Stimulated activated CD8-positive, alpha-beta memory T cell treated with anti-CD3 and anti-CD28 coated beads, Interleukin-4, amount 100 ng/mL, for 24 hours (primary cell): ENCODE measurements around the gene SVOP.

ENCODE experiments used
- DNase-seq: peaks from one replicate; pipeline ENCODE4 v3.0.0-alpha.2; 2020; ENCODE audit warnings: low read depth

SVOP gene

DNA sequence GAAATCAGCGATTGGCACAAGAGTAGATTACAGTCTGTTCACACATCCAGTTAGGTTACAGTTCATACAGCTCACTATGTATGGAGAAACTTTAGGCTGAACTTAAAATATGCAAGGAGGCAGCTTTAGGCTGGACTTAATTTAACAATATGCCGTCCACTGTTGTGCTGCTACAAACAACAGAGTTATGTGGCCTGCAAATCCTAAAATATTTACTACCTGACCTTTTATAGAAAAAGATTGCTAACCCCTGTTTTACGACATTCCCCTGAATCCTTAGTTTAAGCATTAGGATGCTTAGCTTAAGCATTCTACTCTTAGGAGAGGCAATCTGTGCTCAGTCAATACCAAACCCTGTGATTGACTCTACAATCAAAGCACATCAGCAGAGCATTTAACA, 90.1 kb downstream of the SVOP start:
- no peak for DNase-seq

DNA sequence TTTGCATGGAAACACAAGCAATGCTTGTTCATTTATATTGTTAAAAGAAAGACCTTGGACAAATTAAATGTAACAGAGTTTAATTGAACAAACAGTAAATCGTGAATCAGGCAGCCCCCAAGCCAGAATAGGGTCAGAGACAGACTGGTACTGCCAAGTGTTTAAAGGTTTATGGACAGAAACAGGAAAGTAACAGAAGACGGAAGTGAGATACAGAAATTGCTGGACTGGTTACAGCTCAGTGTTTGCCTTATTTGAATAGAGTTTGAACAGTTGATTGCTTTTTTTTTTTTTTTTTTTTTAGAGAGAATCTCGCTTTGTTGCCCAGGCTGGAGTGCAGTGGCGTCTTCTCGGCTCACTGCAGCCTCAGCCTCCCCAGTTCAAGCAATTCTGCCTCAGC, 90.7 kb downstream of the SVOP start:
- DNase-seq, result no peak

DNA sequence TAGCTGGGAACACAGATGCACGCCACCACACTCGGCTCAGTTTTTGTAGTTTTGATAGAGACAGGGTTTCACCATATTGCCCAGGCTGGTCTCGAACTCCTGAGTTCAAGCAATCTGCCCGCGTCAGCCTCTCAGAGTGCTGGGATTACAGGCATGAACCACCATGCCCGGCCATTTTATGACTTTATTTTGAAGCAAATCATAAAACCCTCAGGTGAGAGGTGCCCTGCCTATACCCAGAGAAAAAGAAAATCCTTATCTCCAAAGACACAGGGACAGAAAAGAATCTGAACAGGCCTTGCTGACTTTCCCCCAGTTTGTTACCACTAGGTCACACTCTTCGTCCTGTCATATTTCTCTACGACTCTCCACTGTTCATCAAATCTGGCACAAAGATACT, 92.2 kb downstream of the SVOP start:
- DNase-seq, result no peak

DNA sequence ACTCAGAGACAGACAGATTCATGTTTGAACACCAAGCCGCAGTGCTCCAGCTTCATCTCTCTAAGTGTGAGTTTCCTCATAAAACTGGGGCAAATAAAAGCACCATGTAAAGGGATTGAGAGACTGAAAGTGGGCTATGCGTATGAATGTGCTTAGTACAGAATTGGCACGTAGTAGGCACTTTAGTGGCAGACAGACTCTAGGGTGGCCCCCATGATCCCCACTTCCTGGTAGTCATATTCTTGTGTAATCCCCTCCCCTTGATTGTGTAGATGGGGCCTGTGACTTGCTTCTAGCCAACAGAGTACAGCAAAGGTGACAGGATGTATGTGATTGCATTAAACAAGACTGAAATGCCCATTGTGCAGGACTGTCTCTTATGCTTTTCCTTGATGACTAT, 98.0 kb downstream of the SVOP start:
- DNase-seq, result no peak

DNA sequence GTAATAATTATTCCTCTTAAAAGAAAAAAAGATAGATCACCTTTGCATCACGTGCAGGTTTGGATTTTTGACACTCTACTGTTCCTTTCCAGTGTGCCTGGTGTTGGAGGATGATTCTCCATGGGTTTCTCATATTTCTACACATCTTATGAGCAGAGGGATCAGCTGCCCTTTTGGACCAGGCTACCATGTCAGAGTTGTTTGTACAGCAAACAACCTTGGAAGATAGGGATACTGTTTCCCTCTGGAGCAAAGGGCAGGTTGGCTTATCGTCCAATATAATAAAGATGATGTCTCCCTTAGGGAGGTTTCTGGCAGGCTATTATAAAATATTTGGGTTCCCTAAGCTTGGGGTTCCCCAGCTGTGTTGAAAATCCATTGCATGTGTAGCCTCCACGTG, 98.9 kb downstream of the SVOP start:
- DNase-seq, result no peak

DNA sequence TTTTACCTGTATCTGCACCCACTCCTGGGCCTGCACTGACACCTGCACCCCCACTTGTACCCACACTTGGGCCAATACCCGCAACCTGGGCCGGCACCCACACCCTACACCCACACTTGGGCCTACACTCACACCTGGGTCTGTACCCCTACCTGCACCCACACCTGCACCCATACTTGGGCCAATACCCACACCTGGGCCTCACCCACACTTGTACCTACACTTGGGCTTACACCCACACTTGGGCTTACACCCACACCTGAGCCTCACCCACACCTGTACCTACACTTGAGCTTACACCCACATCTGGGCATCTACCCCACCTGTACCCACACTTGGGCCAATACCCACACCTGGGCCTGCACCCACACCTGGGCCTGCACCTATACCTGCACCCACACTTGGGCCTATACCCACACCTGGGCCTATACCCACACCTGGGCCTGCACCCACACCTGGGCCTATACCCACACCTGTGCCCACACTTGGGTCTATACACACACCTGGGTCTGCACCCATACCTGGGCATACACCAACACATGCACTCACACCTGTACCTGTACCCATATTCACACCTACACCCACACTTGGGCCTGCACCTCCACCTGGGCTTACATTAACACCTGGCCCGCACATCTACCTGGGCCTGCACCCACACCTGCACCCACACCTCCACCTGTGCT, 101.8 kb downstream of the SVOP start:
- no peak for DNase-seq

DNA sequence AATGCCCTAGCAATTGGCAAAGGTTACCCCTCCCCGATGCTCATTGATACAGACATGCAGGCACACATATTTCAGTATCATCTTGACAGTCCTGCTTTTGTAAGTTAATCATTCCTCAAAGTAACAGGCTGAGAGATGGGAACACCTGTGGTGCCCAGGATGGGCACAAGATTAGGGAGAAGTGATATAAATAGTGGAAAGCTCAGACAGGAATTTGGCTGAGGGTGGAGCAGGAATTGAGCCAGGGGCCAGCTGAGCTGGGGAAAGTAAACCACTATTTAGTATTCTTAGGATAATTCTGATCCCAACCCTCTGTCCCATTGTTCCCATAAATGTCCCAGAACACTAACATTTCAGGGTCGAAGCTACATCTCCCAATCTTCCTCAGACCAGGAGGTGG, 102.7 kb downstream of the SVOP start:
- no peak for DNase-seq

DNA sequence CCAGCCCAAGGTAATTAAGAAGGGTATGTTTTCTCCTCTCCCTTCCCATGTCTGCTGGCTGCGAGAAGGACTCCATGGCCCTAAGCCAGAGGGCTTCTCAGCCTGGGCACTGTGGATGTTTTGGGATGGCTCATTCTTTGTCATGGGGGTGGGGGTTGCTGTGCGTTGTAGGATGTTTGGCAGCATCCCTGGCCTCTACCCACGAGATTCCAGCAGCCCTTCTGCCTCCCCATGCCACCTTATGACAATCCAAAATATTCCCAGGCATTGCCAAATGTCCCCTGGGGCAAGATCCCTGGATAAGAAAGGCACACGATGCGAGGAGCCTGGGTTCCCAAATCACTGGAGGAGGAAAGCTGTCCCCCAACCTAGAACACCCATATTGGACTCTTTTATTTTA, 104.5 kb downstream of the SVOP start:
- DNase-seq, result no peak

DNA sequence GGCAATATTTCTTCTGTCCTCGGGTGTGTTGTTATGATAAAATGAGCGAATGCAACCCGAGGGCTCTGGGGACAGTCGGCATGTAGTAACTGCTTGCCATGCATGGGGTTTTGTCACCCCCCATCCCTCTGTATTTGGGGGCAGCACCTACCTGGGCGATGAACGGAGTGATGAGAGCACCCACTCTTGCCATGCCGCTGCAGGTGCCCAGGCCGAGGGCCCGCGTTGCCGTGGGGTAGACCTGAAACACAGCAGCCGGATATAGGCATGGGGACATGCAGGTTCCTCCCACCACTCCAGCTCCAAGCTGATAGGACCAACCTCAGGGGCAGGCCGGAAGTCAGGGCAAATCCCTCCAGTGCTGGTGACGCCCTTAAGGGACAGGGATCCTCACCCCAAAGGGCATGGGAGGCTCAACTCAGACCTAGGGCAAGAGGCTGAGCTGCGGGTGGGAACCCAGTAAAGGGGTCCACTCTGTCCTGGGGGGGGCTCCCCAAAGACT, 105.2 kb downstream of the SVOP start:
- DNase-seq, result no peak

DNA sequence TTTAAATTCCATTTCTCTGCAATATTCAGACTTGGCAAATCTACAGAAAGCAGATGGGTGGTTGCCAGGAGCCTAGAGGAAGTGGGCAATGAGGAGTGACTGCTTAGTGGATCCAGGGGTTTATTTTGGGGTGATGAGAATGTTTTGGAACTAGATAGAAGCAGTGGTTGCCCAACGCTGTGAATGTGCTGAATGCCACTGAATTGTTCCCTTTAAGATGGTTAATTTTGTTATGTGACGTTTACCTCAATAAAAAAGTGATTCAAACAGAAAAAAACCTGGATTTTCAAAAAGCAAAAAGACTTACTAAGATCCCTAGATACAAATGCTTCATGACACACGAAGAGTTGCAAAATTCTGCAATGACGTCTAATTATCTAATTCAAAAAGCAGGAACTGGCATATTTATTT, 106.7 kb downstream of the SVOP start:
- no peak for DNase-seq

DNA sequence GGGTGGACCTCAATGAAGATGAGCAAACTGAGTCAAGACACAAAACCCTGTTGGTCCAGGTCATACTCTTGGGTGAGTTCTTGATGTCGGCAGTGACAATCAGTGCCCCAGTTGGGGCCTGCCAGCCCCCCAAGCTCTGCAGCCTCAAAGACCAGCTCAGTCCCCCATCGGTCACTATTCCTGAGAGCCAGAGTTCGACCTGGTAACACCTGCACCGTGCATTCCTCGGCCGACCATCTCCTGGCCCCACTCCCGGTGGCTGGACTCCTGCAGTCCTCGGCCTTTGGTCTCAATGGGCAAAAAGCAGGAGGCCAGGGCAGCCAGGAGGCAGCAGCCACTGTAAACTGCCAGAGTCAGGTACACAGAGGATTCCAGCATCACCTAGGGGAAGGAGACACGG, 108.5 kb downstream of the SVOP start:
- DNase-seq, result no peak

DNA sequence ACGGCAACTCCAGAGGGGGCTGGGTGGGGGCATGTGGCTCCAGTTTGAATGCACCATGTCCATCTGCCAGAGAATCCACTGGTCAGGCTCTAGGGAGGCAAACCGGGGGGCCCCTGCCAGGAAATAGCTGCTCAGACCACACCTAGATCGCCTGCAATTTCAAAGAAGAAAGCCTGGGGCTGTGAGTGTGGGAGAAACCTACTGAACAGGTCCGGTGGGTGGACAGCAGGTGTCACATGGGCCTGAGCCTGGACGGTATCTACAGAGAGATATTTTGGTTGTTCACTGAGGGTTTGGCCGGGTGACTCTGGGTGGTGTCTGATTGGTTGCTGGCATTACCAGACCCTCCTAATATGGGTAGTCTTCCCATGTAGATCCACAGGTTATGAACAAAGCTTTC, 109.0 kb downstream of the SVOP start:
- no peak for DNase-seq

DNA sequence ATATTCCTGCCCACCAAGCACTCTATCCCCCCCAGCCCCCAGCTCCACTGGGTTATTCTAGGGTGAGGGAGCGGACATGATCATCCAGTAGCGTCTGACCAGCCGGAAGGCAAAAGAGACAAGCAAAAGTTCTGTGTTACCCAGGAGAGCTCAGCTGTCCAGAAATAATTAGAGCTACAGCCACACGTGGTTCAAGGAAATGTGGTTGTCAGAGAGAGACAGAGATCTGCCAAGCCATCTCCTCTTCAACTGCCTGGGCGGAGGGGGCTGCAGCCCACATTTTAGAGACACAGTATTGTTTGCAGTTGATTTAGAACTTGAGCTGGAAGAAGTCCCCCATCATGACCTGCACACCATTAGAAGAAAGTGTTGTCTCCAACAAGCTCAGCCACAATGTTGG, 110.5 kb downstream of the SVOP start:
- DNase-seq, result no peak

DNA sequence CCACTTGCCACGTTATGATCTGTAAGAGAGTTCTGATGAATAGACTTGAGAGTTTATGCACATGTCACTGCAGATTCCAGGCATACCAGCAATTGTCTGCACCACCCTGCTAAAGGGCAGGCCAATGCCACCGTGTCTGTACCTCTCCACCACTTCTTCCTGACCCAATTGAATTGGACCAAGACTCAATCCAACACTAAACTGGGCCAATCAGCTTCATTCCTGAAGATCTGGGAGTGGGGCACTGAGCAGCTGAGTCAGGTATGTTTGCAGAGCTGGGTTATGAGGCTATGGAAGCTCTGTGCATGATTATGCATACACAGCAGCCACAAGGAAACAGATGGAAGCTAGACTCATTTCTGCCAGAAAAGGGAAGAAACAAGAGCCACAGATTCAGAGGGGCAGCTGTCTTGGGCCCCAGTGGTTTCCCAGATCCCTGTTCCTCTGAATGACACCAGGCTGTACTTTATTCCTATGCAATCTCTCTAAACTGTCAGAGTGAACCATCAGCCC, 113.0 kb downstream of the SVOP start:
- no peak for DNase-seq

DNA sequence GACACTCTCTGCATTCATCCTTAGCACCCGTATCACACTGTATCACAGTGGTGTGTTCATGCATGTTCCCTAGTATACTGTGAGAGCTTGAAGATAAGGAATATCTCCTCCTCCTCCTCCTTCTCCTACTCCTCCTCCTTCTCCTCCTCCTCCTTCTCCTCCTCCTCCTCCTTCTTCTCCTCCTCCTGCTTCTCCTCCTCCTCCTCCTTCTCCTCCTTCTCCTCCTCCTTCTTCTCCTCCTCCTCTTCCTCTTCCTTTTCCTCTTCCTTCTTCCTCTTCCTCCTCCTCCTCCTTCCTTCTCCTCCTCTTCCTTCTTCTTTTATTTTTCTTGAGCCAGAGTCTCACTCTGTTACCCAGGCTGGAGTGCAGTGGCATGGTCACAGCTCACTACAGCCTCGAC, 113.9 kb downstream of the SVOP start:
- no peak for DNase-seq

DNA sequence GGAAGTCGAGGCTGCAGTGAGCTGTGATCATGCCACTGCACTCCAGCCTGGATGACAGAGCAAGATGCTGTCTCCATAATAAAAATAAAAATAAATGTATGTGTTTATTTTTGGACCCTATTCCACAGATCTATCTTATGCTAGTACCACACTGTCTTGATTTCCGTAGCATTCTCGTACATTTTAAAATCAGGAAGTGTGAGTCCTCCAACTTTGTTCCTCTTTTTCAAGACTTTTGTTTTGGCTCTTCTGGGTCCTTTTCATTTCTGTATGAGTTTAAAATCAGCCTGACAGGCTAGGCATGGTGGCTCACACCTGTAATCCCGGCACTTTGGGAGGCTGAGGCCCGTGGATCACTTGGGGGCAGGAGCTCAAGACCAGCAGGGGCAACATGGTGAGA, 115.1 kb downstream of the SVOP start:
- DNase-seq, result no peak

DNA sequence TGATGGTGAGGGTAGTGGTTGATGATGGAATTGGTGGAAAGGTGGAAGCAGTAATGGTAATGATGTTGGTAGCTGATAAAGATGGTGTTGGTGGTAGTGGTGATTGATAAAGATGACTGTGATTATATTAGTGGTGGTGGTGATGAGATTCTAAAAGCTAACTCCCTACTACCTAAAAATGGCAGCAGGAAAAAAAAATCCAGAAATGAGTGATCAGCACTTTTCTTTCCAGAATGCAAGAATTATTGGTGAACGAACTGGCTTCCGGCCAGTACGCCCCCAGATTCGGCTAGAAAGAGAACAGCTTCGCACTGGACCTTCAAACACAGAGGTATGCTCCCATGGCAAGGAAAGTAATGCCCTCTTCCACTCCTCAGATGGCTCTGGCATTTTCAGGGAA, 121.7 kb downstream of the SVOP start:
- DNase-seq, result no peak

DNA sequence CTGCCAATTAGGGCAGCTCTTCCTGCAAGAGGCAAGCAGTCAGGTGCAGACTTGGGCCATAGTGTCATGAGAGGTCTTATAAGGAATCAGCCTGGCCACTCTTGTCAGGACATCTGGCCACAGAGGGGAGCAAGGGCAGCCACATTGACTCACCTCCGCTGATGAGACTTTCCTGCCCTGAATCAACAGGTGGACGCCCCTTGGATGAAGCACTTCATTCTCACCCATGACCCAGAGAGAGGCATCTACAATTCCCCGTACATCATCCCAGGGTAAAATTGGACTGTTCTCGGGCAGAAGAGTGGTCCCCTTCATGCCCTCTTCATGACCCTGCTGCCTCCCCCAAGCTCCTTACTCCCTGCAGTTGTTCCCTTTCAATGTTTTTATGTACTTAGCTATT, 124.1 kb downstream of the SVOP start:
- no peak for DNase-seq

DNA sequence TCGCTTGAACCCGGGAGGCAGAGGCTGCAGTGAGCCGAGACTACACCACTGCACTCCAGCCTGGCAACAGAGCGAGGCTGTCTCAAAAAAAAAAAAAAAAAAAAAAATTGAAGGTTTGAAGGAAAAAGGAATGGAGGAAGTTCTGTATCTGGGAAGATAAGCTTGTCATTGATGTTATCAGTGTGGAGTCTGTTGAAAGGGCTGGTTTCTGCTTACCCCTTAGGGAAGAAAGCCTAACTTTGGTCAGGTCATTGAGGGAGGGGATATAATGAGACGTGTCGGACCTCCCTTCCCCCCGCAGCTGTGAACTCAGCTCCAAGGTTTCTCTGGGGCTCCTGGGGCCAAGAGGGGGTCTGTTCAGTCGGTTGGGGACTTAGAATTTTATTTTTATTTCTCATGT, 124.5 kb downstream of the SVOP start:
- no peak for DNase-seq

DNA sequence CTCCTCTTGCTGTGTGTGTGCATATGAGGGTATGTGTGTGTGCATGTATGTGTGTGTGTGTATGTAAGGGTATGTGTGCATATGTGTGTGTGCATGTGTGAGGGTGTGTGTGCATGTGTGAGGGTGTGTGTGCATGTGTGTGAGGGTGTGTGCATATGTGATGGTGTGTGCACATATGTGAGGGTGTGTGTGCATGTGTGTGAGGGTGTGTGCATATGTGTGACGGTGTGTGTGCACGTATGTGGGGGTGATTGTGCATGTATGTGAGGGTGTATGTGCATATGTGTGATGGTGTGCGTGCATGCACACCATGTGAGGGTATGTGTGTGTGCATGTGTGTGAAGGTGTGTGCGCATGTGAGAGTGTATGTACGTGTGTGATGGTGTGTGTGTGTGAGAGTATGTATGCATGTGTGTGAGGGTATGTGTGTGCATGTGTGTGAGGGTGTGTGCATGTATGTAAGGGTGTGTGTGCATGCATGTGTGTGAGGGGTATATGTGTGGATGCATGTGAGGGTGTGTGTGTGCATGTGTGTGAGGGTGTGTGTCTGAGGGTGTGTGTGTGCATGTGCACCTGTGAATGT, 125.6 kb downstream of the SVOP start:
- DNase-seq, result no peak

DNA sequence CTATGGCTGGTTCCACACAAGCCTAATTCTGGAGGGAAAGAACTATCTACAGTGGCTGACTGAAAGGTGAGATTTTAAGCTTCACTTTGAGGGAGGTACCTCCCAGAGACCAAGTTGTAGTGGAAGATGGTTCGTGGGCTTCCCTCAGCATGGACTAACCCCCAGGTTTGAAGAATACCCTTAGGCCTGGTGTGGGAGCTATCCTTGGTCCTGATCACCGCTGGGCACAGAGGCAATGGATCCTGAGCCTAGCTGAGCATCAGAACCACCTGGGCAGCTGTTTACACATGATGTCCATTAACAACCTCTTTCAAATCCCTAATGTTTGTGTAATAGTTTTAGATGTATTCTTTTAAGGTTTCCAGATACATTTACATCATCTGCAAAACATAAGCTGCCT, 130.7 kb downstream of the SVOP start:
- DNase-seq, result no peak

DNA sequence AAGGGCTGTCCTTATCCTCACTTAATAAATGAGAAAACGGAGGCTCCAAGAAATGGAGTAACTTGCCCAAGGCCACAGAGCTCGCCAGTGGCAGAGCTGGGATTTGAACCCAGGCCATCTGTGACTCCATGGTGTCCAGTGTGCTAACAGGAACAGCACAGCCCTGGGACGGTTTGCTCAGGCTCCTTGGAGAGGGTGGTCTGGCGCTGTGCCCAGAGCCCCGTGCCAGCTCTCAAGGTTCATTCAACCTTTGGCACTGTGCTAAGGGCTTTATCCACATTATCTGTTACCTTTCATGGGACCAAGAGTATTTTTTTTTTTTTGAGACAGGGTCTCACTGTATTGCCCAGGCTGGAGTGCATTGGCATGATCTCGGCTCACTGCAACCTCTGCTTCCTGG, 132.8 kb downstream of the SVOP start:
- DNase-seq, result no peak

DNA sequence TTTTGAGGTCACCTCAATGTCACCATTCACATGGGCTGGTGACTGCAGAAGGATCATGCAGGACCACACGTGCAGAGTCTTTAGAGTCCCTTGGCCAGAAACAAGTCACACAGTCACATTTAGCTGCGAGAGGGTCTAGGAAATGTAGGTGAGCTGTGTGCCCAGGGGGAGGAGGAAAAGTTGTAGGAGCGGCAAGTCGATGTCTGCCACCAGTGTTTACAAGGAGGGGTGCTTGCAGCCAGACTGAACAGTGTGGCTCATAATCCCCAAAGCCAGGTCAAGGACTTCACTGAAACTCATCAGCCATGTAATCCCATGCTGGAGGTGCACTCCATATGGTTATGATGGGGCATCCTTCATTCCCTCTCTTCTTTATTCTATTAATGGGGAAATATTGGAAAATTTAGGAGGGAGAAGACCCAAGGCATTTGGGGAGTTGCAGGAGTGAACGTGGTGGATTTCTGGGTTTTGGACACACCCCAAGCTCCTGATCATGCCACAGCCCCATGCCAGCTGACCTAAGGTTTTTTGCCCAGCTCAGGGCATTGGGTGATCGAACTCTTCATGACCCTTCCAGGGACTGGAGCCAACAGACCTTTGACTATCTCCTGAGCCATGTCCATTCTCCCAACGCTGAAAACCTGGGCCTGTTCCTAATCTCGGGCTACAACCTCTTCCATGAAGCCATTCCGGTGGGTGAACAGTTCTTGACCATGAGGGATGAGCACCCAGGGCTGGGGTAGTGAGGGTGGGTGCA, 133.8 kb downstream of the SVOP start:
- no peak for DNase-seq
